HepG2 (cell line): ENCODE data around the gene PML. TPM values are rescaled to one million over a fixed set of nuclear protein-coding genes. Genes with fewer than 3 reads are reported as not detected.

ENCODE experiments used
- ATAC-seq: fragments of 200-7000 bp; cut with Tn5 transposase; 3 replicates; pipeline ENCODE4 v1.9.1; 2020; ENCODE audit warnings: mild to moderate bottlenecking, moderate library complexity
- BruUV-seq: library from RNA; stranded (reverse); fragments of 400-500 nt; replicated peaks from 2 replicates; lab custom pipeline; 2021; lab: Mats Ljungman, UMichigan
- CTCF ChIA-PET: fragments of 300-600 bp; formaldehyde crosslinking; extraction: SDS; loops from one replicate; lab custom pipeline; 2021; ENCODE audit warnings: low total read pairs, inconsistent platforms, low intra/inter-chr PET ratio; lab: Yijun Ruan, JAX
- POLR2A ChIA-PET: fragments of 350-600 bp; sonication (Branson Sonifier 250); formaldehyde crosslinking; loops from one replicate; lab custom pipeline; 2020; ENCODE audit warnings: antibody characterized with exemption, inconsistent platforms; lab: Yijun Ruan, JAX
- DNase-seq: peaks from one replicate; pipeline ENCODE4 v3.0.0-alpha.2; 2015; ENCODE audit warnings: low spot score
- FAIRE-seq: peaks from 3 replicates; lab custom pipeline; 2011; peaks lifted over from hg19 to GRCh38; lab: Jason Lieb, UNC
- H2AFZ ChIP-seq: one replicate; pipeline ENCODE4 v1.6.1; 2011; ENCODE audit warnings: low read length, inconsistent platforms
- H3K27ac ChIP-seq: fragments of 300-600 bp; 3 replicates; pipeline ENCODE4 v1.8.0; 2011; ENCODE audit warnings: mixed run types, mild to moderate bottlenecking, mixed read lengths, low read length, inconsistent platforms; ENCODE audit not compliant: insufficient read depth; ENCODE audit errors: extremely low read length
- H3K27me3 ChIP-seq, 2 experiments: fragments of 200-600 bp in 1 of 2; 2 replicates in 1 of 2; 3 replicates in 1 of 2; pipeline versions ENCODE4 v1.6.0 to v1.8.0; 2011; ENCODE audit warnings: low read length in 2 of 2, mild to moderate bottlenecking in 2 of 2, moderate library complexity in 2 of 2, inconsistent platforms in 1 of 2; ENCODE audit not compliant: insufficient read depth in 2 of 2, control insufficient read depth in 1 of 2
- H3K36me3 ChIP-seq, 2 experiments: fragments of 200-600 bp in 1 of 2; replicated peaks in 1 of 2; 2 replicates in 1 of 2; 3 replicates in 1 of 2; pipeline versions ENCODE4 v1.5.1 to v1.8.0; 2011; ENCODE audit warnings: low read length in 2 of 2, inconsistent platforms in 1 of 2; ENCODE audit not compliant: insufficient read depth in 2 of 2, control insufficient read depth in 1 of 2
- H3K4me1 ChIP-seq: 2 replicates; pipeline ENCODE4 v1.5.1; 2012; ENCODE audit warnings: low read length, inconsistent platforms; ENCODE audit not compliant: insufficient read depth
- H3K4me2 ChIP-seq: 2 replicates; pipeline ENCODE4 v1.6.0; 2011; ENCODE audit warnings: low read depth, low read length, inconsistent platforms
- H3K4me3 ChIP-seq, 3 experiments: fragments of 200-600 bp in 1 of 3; sonication (generic), shearing (Covaris generic) in 1 of 3; replicated peaks in 1 of 3; 2 replicates each; pipeline ENCODE4 v1.5.1; 2011 to 2016; ENCODE audit warnings: low read length in 3 of 3, inconsistent platforms in 2 of 3, low read depth in 2 of 3, mild to moderate bottlenecking in 2 of 3, control low read depth in 1 of 3, mixed read lengths in 1 of 3; ENCODE audit not compliant: insufficient read depth in 1 of 3
- H3K79me2 ChIP-seq: one replicate; pipeline ENCODE4 v1.6.1; 2011; ENCODE audit warnings: low read length, inconsistent platforms; ENCODE audit not compliant: insufficient read depth
- H3K9ac ChIP-seq: 2 replicates; pipeline ENCODE4 v1.6.0; 2011; ENCODE audit warnings: mild to moderate bottlenecking, low read depth, low read length, inconsistent platforms; ENCODE audit not compliant: insufficient read depth
- H3K9me3 ChIP-seq: 2 replicates; pipeline ENCODE4 v1.5.1; 2012; ENCODE audit warnings: mild to moderate bottlenecking, low read length
- H4K20me1 ChIP-seq: 2 replicates; pipeline ENCODE4 v1.6.0; 2011; ENCODE audit warnings: inconsistent platforms, mild to moderate bottlenecking, low read length, moderate library complexity; ENCODE audit not compliant: insufficient read depth
- FOXM1 ChIP-seq: sonication (generic); formaldehyde crosslinking; IDR thresholded peaks from 2 replicates; pipeline ENCODE4 v1.5.0; 2020; ENCODE audit warnings: missing genetic modification reagents
- HMGXB3 ChIP-seq: sonication (generic); formaldehyde crosslinking; IDR thresholded peaks from 2 replicates; pipeline ENCODE4 v1.4.0; 2020; ENCODE audit warnings: missing genetic modification reagents, borderline replicate concordance
- KLF15 ChIP-seq: sonication (generic); formaldehyde crosslinking; IDR thresholded peaks from 2 replicates; pipeline ENCODE4 v1.8.1; 2023; ENCODE audit warnings: borderline replicate concordance, mild to moderate bottlenecking, inconsistent platforms, missing genetic modification reagents, mixed read lengths
- MYPOP ChIP-seq: sonication (generic); formaldehyde crosslinking; IDR thresholded peaks from 2 replicates; pipeline ENCODE4 v1.8.1; 2023; ENCODE audit warnings: mild to moderate bottlenecking, moderate library complexity, missing genetic modification reagents
- RARG ChIP-seq: sonication (generic); formaldehyde crosslinking; IDR thresholded peaks from 2 replicates; pipeline ENCODE4 v1.4.0; 2020; ENCODE audit warnings: low read depth, mild to moderate bottlenecking, missing genetic modification reagents
- RBM22 ChIP-seq: fragments of 200-400 bp; formaldehyde crosslinking; optimal IDR thresholded peaks from 2 replicates; pipeline ENCODE3; 2017; ENCODE audit warnings: mild to moderate bottlenecking, low read length, moderate library complexity
- THAP7 ChIP-seq: sonication (generic); formaldehyde crosslinking; IDR thresholded peaks from 2 replicates; pipeline ENCODE4 v1.8.1; 2023; ENCODE audit warnings: mild to moderate bottlenecking, missing genetic modification reagents
- ZNF512 ChIP-seq: sonication (generic); formaldehyde crosslinking; IDR thresholded peaks from 2 replicates; pipeline ENCODE4 v1.4.0; 2020; ENCODE audit warnings: mild to moderate bottlenecking, missing genetic modification reagents
- WGBS: methylation state at CpG from one replicate; pipeline ENCODE4 v1.1.6; 2017; ENCODE audit warnings: low lambda C conversion rate; 5-methylcytosine and 5-hydroxymethylcytosine counted together
- in situ Hi-C: cut with HindIII; loops from 2 replicates; pipeline ENCODE4 v1.10.0; 2017; ENCODE audit warnings: low pct_unique_long_range_greater_than_20kb; ENCODE audit not compliant: extremely low pct_ligation_motif_present
- intact Hi-C: fragments of 100-400 bp; cut with micrococcal nuclease; formaldehyde crosslinking; loops from one replicate; pipeline ENCODE4 v1.10.0; 2022; ENCODE audit not compliant: unreplicated experiment
- polyA plus RNA-seq, 8 experiments: library from polyadenylated mRNA; depleted of rRNA in 3 of 8; stranded (reverse) in 7 of 8; unstranded in 1 of 8; fragments of >200 nt; fragmentation: Illumina TruSeq in 4 of 8; extraction: Trizol in 4 of 8; gene quantifications; 2 replicates each; pipeline versions ENCODE4 v1.2.1 to v1.2.3, GENCODE V29; 2011 to 2016; ENCODE audit warnings: low read depth in 4 of 8, missing spikeins in 1 of 8, mixed read lengths in 1 of 8; ENCODE audit not compliant: insufficient read depth in 1 of 8
- total RNA-seq, 5 experiments: library from RNA; depleted of rRNA; stranded (reverse); fragments of >200 nt; fragmentation: Illumina TruSeq; extraction: Trizol; gene quantifications; 2 replicates each; pipeline ENCODE4 v1.2.3, GENCODE V29; 2016; ENCODE audit warnings: low read depth in 1 of 5

The PML gene
- total and polyA plus RNA-seq, 2 of the 13 experiments (the other 11 are each of a cell fraction or from before 2014, with no cell fraction given): 2.9 to 3.9 TPM

GRCh38 chr15:74043425-74044266 is 49.1 kb downstream of the PML start:
- WGBS: 75% methylated on average over 3 of the region's 7 CpGs
- TF ChIP-seq MYPOP (no peak), KLF15 (no peak), RBM22 (no peak), THAP7 (no peak), FOXM1 (CRISPR knock-in tag) (no peak), RARG (no peak), HMGXB3 (CRISPR knock-in tag) (no peak), ZNF512 (no peak)
- Histone ChIP-seq H3K27ac (no peak overlapping the region), H3K4me1 (no peaks in the 10 kb centered on the region), H4K20me1 (no peaks in the 10 kb centered on the region), H3K79me2 (no peaks in the 10 kb centered on the region), H3K9me3 (no peaks in the 10 kb centered on the region), H3K4me3 (no peak overlapping the region), H3K27me3 (peaks cover 1 to 6% of the 10 kb centered on the region in 2 experiments; a peak in 1 of 5 replicates), H2AFZ (no peak overlapping the region), H3K9ac (no peak overlapping the region), H3K4me2 (no peak overlapping the region), H3K36me3 (no peaks in the 10 kb centered on the region)
- intact Hi-C loops: no loop called here
- ChIA-PET POLR2A (no interaction called here), CTCF (no interaction called here)
- ATAC-seq (no peak), DNase-seq (no peak), FAIRE-seq (no peak)
- BruUV-seq: no TSS peak
- in situ Hi-C loops: no loop called here
